OCI-LY1 (cell line): ENCODE measurements around the gene SLC11A1.

Source experiments
- H2AFZ ChIP-seq: fragments of 200-600 bp; sonication (generic), shearing (Covaris generic); 2 replicates; pipeline ENCODE4 v1.6.0; 2014; ENCODE audit warnings: antibody characterized with exemption, mild to moderate bottlenecking, low read length
- H3F3A ChIP-seq: fragments of 200-600 bp; sonication (generic), shearing (Covaris generic); 2 replicates; pipeline ENCODE4 v1.6.0; 2014; ENCODE audit warnings: mild to moderate bottlenecking, antibody characterized with exemption, low read length, moderate library complexity; ENCODE audit not compliant: insufficient read depth
- H3K27ac ChIP-seq: fragments of 200-600 bp; sonication (generic); 2 replicates; pipeline ENCODE4 v1.5.1; 2014; ENCODE audit warnings: low read length, mixed run types, mild to moderate bottlenecking, low read depth; ENCODE audit not compliant: poor library complexity, severe bottlenecking
- H3K27me3 ChIP-seq: fragments of 200-600 bp; sonication (generic); 2 replicates; pipeline ENCODE4 v1.6.0; 2014; ENCODE audit warnings: antibody characterized with exemption, mild to moderate bottlenecking, low read length, moderate library complexity; ENCODE audit not compliant: insufficient read depth
- H3K36me3 ChIP-seq: fragments of 200-600 bp; sonication (generic); 2 replicates; pipeline ENCODE4 v1.6.1; 2014; ENCODE audit warnings: mild to moderate bottlenecking, antibody characterized with exemption, low read length, moderate library complexity, mixed read lengths; ENCODE audit not compliant: insufficient read depth
- H3K4me1 ChIP-seq: fragments of 200-600 bp; sonication (generic); 2 replicates; pipeline ENCODE4 v1.5.1; 2014; ENCODE audit warnings: mild to moderate bottlenecking, low read length, moderate library complexity; ENCODE audit not compliant: insufficient read depth, severe bottlenecking
- H3K4me2 ChIP-seq: fragments of 200-600 bp; sonication (generic), shearing (Covaris generic); 2 replicates; pipeline ENCODE4 v1.6.1; 2014; ENCODE audit warnings: low read length
- H3K4me3 ChIP-seq: fragments of 200-600 bp; sonication (generic); 2 replicates; pipeline ENCODE4 v1.5.1; 2014; ENCODE audit warnings: low read length, low read depth, mild to moderate bottlenecking, mixed read lengths; ENCODE audit not compliant: poor library complexity, severe bottlenecking
- H3K79me2 ChIP-seq: fragments of 200-600 bp; shearing (Covaris generic); 2 replicates; pipeline ENCODE4 v1.6.1; 2016; ENCODE audit warnings: mixed run types, low read length, mixed read lengths; ENCODE audit not compliant: insufficient read depth
- H3K9ac ChIP-seq: fragments of 200-600 bp; sonication (generic), shearing (Covaris generic); 2 replicates; pipeline ENCODE4 v1.6.1; 2014; ENCODE audit warnings: mild to moderate bottlenecking, low read length, mixed read lengths
- H3K9me2 ChIP-seq: fragments of 200-600 bp; sonication (generic), shearing (Covaris generic); 2 replicates; pipeline ENCODE4 v1.6.1; 2014; ENCODE audit warnings: low read depth, mild to moderate bottlenecking, low read length, mixed read lengths
- H3K9me3 ChIP-seq: fragments of 200-600 bp; shearing (Covaris generic); 2 replicates; pipeline ENCODE4 v1.6.1; 2014; ENCODE audit warnings: low read length, mixed read lengths
- H4K20me1 ChIP-seq: fragments of 200-600 bp; sonication (generic), shearing (Covaris generic); 2 replicates; pipeline ENCODE4 v1.6.0; 2016; ENCODE audit warnings: mild to moderate bottlenecking, low read length; ENCODE audit not compliant: insufficient read depth
- CTCF ChIP-seq: fragments of 200-600 bp; sonication (generic), shearing (Covaris generic); IDR thresholded peaks from 2 replicates; pipeline ENCODE4 v1.5.1; 2017; ENCODE audit warnings: mild to moderate bottlenecking, antibody characterized with exemption, low read length, moderate library complexity, mixed read lengths
- EZH2 ChIP-seq: fragments of 200-600 bp; sonication (generic), shearing (Covaris generic); IDR thresholded peaks from 2 replicates; pipeline ENCODE4 v1.8.0; 2017; ENCODE audit warnings: borderline replicate concordance, mixed run types, mild to moderate bottlenecking, antibody characterized with exemption, low read length, moderate library complexity, mixed read lengths

SLC11A1 gene

GRCh38 chr2:218334531-218334930, 47.5 kb upstream of the SLC11A1 start:
- Histone ChIP-seq H3K4me2 (no peak overlapping the region), H3K27ac (no peak overlapping the region)

GRCh38 chr2:218340656-218341055, 41.4 kb upstream of the SLC11A1 start:
- no peak overlapping the region for H2AFZ ChIP-seq
- H3K4me2 ChIP-seq: no peak overlapping the region
- H3K27ac ChIP-seq: no peak overlapping the region
- peaks cover 4% of the 10 kb centered on the region; the same call in 1 of the 2 replicates for H3K27me3 ChIP-seq
- no peaks in the 10 kb centered on the region for H4K20me1 ChIP-seq
- H3K36me3 ChIP-seq: no peaks in the 10 kb centered on the region
- no peaks in the 10 kb centered on the region for H3K9me2 ChIP-seq
- no peak overlapping the region for H3K9ac ChIP-seq
- no peaks in the 10 kb centered on the region for H3K79me2 ChIP-seq
- H3K9me3 ChIP-seq: no peaks in the 10 kb centered on the region
- no peak overlapping the region for H3K4me3 ChIP-seq
- no peak for TF ChIP-seq EZH2
- TF ChIP-seq CTCF: no peak
- H3F3A ChIP-seq: no peaks in the 10 kb centered on the region
- no peaks in the 10 kb centered on the region for H3K4me1 ChIP-seq

More at GRCh38 chr2:218334531-218334930, 47.5 kb upstream of the SLC11A1 start:
- no peak overlapping the region for H2AFZ ChIP-seq
- H3K4me3 ChIP-seq: no peak overlapping the region
- H3K9me3 ChIP-seq: peaks cover 5% of the 10 kb centered on the region; the same call in 1 of the 2 replicates
- TF ChIP-seq EZH2: no peak
- TF ChIP-seq CTCF: no peak
- no peaks in the 10 kb centered on the region for H3K9me2 ChIP-seq
- H3K36me3 ChIP-seq: no peaks in the 10 kb centered on the region; the same call in 1 of the 2 replicates
- no peaks in the 10 kb centered on the region for H4K20me1 ChIP-seq
- H3K79me2 ChIP-seq: no peaks in the 10 kb centered on the region
- H3K27me3 ChIP-seq: peaks cover 14% of the 10 kb centered on the region
- H3F3A ChIP-seq: no peaks in the 10 kb centered on the region
- no peaks in the 10 kb centered on the region for H3K4me1 ChIP-seq
- no peak overlapping the region for H3K9ac ChIP-seq

- TF ChIP-seq CTCF (no peak), EZH2 (no peak)
- no peak overlapping the region for H3K27ac ChIP-seq
- H3F3A ChIP-seq: no peaks in the 10 kb centered on the region
- no peaks in the 10 kb centered on the region for H3K36me3 ChIP-seq
- no peak overlapping the region for H3K9ac ChIP-seq
- H4K20me1 ChIP-seq: no peaks in the 10 kb centered on the region
- H3K9me3 ChIP-seq: no peaks in the 10 kb centered on the region
- no peak overlapping the region for H2AFZ ChIP-seq
- H3K4me1 ChIP-seq: no peaks in the 10 kb centered on the region
- H3K4me2 ChIP-seq: no peak overlapping the region
- peaks cover 4% of the 10 kb centered on the region; the same call in 1 of the 2 replicates for H3K27me3 ChIP-seq
- no peak overlapping the region for H3K4me3 ChIP-seq
- H3K79me2 ChIP-seq: no peaks in the 10 kb centered on the region
- no peaks in the 10 kb centered on the region for H3K9me2 ChIP-seq
Measured at GRCh38 chr2:218341381-218341780, 40.7 kb upstream of the SLC11A1 start.
